ENCODE measurements around the gene CEACAM6. TPM values are rescaled to one million over a fixed set of nuclear protein-coding genes. Genes with fewer than 3 reads are reported as not detected.

CEACAM6 gene
- total and polyA plus RNA-seq, 2 donors (not counting 1 experiment from before 2014, with no cell fraction given) = not detected

DNA sequence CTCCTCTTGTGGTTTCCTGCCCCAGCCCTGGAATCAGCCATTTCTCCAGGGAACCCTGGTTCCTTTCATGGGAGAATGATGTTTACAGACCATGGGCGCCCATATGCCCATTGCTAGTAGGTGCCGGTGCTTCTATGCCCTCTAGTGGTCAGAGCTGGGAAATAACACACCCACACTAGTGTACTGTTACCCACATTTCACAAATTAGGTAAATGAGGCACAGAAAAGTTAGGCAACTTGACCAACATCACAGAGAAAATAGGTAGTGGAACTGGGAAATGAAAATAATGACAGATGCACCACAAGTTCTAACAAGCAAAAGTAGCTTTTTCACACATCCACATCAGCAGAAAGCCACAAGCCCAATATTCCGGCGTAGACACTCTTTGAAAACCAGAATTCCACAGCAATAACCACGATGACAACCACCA lies 39.7 kb downstream of the CEACAM6 start:
- ChIA-PET POLR2A (interaction anchor here (0.6 to 0.8 kb wide), 2 partner anchors 8 to 9 kb away, joined by 5 to 7 read pairs; no protein-coding TSS in a partner anchor), CTCF (interaction anchor here (0.9 to 6.1 kb wide), 18 partner anchors 8 to 240 kb away, joined by 3 to 249 read pairs (median 6); no protein-coding TSS in a partner anchor)
- no peak for TF ChIP-seq EZH2 (IDR thresholded peaks at IDR 0.05; ENCODE audit: borderline replicate concordance, insufficient read depth, low read depth, low read length, poor library complexity, severe bottlenecking)
- TF ChIP-seq, protein P1, sequence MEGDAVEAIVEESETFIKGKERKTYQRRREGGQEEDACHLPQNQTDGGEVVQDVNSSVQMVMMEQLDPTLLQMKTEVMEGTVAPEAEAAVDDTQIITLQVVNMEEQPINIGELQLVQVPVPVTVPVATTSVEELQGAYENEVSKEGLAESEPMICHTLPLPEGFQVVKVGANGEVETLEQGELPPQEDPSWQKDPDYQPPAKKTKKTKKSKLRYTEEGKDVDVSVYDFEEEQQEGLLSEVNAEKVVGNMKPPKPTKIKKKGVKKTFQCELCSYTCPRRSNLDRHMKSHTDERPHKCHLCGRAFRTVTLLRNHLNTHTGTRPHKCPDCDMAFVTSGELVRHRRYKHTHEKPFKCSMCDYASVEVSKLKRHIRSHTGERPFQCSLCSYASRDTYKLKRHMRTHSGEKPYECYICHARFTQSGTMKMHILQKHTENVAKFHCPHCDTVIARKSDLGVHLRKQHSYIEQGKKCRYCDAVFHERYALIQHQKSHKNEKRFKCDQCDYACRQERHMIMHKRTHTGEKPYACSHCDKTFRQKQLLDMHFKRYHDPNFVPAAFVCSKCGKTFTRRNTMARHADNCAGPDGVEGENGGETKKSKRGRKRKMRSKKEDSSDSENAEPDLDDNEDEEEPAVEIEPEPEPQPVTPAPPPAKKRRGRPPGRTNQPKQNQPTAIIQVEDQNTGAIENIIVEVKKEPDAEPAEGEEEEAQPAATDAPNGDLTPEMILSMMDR (IDR thresholded peaks at IDR 0.05) = peak; percentile 91
- peak; percentile 92 for ATAC-seq (ENCODE audit: low read depth)
- H3K27me3 ChIP-seq (replicated peaks in 1 of 4; ENCODE audit: control extremely low read depth in 1 of 4, control insufficient read depth in 3 of 4, insufficient read depth in 4 of 4, low read length in 3 of 4) = peaks cover 0 to 8% (median 3%) of the 10 kb centered on the region in 4 experiments
- H3K9me3 ChIP-seq (ENCODE audit: control extremely low read depth in 1 of 3, control insufficient read depth in 2 of 3, insufficient read depth in 1 of 3, low read length in 2 of 3) = no peaks in the 10 kb centered on the region
- intact Hi-C loops (cut with micrococcal nuclease) = loop anchor here (10.0 kb wide), 1 partner anchor 160 kb away; the partner anchor contains the start of gene RABAC1
- WGBS (ENCODE audit: insufficient coverage) = 63% methylated on average over 3 of the region's 5 CpGs
- H2AFZ ChIP-seq (ENCODE audit: insufficient read depth, low read depth, low read length, poor library complexity, severe bottlenecking) = no peak overlapping the region
- peaks cover 6% of the 10 kb centered on the region for H3K4me1 Mint-ChIP-seq
- H3K9me3 Mint-ChIP-seq (ENCODE audit: insufficient read depth) = no peaks in the 10 kb centered on the region
- H3K27ac Mint-ChIP-seq = peak overlapping the region; percentile 2
- no peak overlapping the region for H3K9ac ChIP-seq (ENCODE audit: low read length)
- peaks cover 25% of the 10 kb centered on the region for H3K27me3 Mint-ChIP-seq
- no peaks in the 10 kb centered on the region for H4K20me1 ChIP-seq (ENCODE audit: control insufficient read depth, insufficient read depth, low read length, poor library complexity, severe bottlenecking)
- no peak overlapping the region for H3K4me3 ChIP-seq (ENCODE audit: control extremely low read depth in 1 of 5, extremely low read depth in 1 of 5, insufficient read depth in 1 of 5, low read depth in 2 of 5, low read length in 4 of 5)
- H3K4me2 ChIP-seq (replicated peaks; ENCODE audit: low read depth, low read length, poor library complexity, severe bottlenecking) = no peak overlapping the region
- H3K36me3 ChIP-seq (replicated peaks in 1 of 2; ENCODE audit: control extremely low read depth in 1 of 2, control insufficient read depth in 1 of 2, extremely low read depth in 1 of 2, insufficient read depth in 2 of 2, low read length in 1 of 2) = no peaks in the 10 kb centered on the region
- peaks cover 0 to 2% of the 10 kb centered on the region in 2 donors for H3K4me1 ChIP-seq (ENCODE audit: control insufficient read depth in 2 of 2, insufficient read depth in 2 of 2, low read length in 2 of 2)
- no peaks in the 10 kb centered on the region for H3K79me2 ChIP-seq (ENCODE audit: control insufficient read depth, insufficient read depth, low read length)
- no peak overlapping the region for H3K4me3 Mint-ChIP-seq
- DNase-seq = peak; percentile 74
- no peak overlapping the region for H3K27ac ChIP-seq (ENCODE audit: low read length in 2 of 2)

DNA sequence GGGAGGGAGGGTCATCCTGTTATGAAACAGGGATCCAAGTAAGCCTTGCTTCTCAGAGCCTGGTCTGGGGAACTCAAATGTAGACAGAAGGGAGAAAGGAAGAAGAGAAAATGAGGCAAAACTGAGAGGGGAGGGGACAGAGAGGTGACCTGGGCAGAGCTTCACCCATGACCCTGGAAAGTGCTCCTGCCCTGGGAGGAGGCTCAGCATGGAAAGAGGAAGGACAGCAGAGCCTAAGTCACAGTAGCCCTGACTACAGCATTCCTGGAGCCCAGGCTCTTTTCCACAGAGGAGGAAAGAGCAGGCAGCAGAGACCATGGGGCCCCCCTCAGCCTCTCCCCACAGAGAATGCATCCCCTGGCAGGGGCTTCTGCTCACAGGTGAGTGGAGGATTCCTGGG lies 41.0 kb downstream of the CEACAM6 start, which contains the start of gene CEACAM3:
TSS of gene CEACAM3 (plus strand) at position 226 of the 400 bp plus-strand sequence. CDS start at position 317, 91 bp downstream.
- peaks cover 8% of the 10 kb centered on the region for H3K4me1 Mint-ChIP-seq
- no peak for ATAC-seq (ENCODE audit: low read depth)
- no peak within 1 kb of the TSS for H3K9ac ChIP-seq (ENCODE audit: low read length)
- DNase-seq = no peak
- no peak within 1 kb of the TSS for H3K27ac ChIP-seq (ENCODE audit: low read length in 2 of 2)
- H2AFZ ChIP-seq (ENCODE audit: insufficient read depth, low read depth, low read length, poor library complexity, severe bottlenecking) = no peak within 1 kb of the TSS
- no peak within 1 kb of the TSS for H3K4me2 ChIP-seq (replicated peaks; ENCODE audit: low read depth, low read length, poor library complexity, severe bottlenecking)
- ChIA-PET POLR2A (interaction anchor here (0.9 kb wide), 1 partner anchor 25 kb away, joined by 3 read pairs; no protein-coding TSS in a partner anchor), CTCF (interaction anchor here (0.9 to 6.1 kb wide), 13 partner anchors 7 to 162 kb away, joined by 3 to 249 read pairs (median 7); partner anchors contain the start of gene RABAC1)
- H3K4me3 ChIP-seq (ENCODE audit: control extremely low read depth in 1 of 5, extremely low read depth in 1 of 5, insufficient read depth in 1 of 5, low read depth in 2 of 5, low read length in 4 of 5) = peak within 1 kb of the TSS in 1 of 5 experiments; percentile 24
- H3K27me3 ChIP-seq (replicated peaks in 1 of 4; ENCODE audit: control extremely low read depth in 1 of 4, control insufficient read depth in 3 of 4, insufficient read depth in 4 of 4, low read length in 3 of 4) = peaks cover 0 to 8% (median 3%) of the 10 kb centered on the region in 4 experiments
- peaks cover 5 to 6% of the 10 kb centered on the region in 2 donors for H3K4me1 ChIP-seq (ENCODE audit: control insufficient read depth in 2 of 2, insufficient read depth in 2 of 2, low read length in 2 of 2)
- no peak within 1 kb of the TSS for H3K27ac Mint-ChIP-seq
- H4K20me1 ChIP-seq (ENCODE audit: control insufficient read depth, insufficient read depth, low read length, poor library complexity, severe bottlenecking) = no peaks in the 10 kb centered on the region
- no peaks in the 10 kb centered on the region for H3K79me2 ChIP-seq (ENCODE audit: control insufficient read depth, insufficient read depth, low read length)
- peaks cover 20% of the 10 kb centered on the region for H3K27me3 Mint-ChIP-seq
- H3K9me3 ChIP-seq (ENCODE audit: control extremely low read depth in 1 of 3, control insufficient read depth in 2 of 3, insufficient read depth in 1 of 3, low read length in 2 of 3) = peaks cover 0 to 3% (median 0%) of the 10 kb centered on the region in 3 donors
- no peaks in the 10 kb centered on the region for H3K36me3 ChIP-seq (replicated peaks in 1 of 2; ENCODE audit: control extremely low read depth in 1 of 2, control insufficient read depth in 1 of 2, extremely low read depth in 1 of 2, insufficient read depth in 2 of 2, low read length in 1 of 2)
- H3K9me3 Mint-ChIP-seq (ENCODE audit: insufficient read depth) = peaks cover 1% of the 10 kb centered on the region
- intact Hi-C loops (cut with micrococcal nuclease) = loop anchor here (10.0 kb wide), 1 partner anchor 158 kb away; the partner anchor contains the start of gene RABAC1
- H3K4me3 Mint-ChIP-seq = no peak within 1 kb of the TSS
- no peak for TF ChIP-seq EZH2 (IDR thresholded peaks at IDR 0.05; ENCODE audit: borderline replicate concordance, insufficient read depth, low read depth, low read length, poor library complexity, severe bottlenecking)
- TF ChIP-seq, protein P1 (IDR thresholded peaks at IDR 0.05) = no peak
